Lung (tissue), 12 donors: ENCODE results near the gene ASGR1. TPM values are rescaled to one million over a fixed set of nuclear protein-coding genes. Genes with fewer than 3 reads are reported as not detected.

Source experiments
- ATAC-seq: fragments of 200-7000 bp; cut with Tn5 transposase; one replicate; pipeline ENCODE4 v1.9.1; 2020; ENCODE audit warnings: moderate number of reproducible peaks; ENCODE audit not compliant: insufficient read depth, low FRiP score
- DNase-seq, 3 donors: peaks; one replicate each; pipeline ENCODE4 v3.0.0-alpha.2; 2013 to 2017
- H3K27ac ChIP-seq, 2 donors: one replicate each; pipeline ENCODE4 v1.5.1; 2013; ENCODE audit warnings: mild to moderate bottlenecking in 2 of 2, moderate library complexity in 2 of 2, control low read depth in 1 of 2, inconsistent platforms in 1 of 2, low read depth in 1 of 2, low read length in 1 of 2
- H3K27me3 ChIP-seq, 3 donors: one replicate each; pipeline ENCODE4 v1.5.1; 2013; ENCODE audit warnings: low read length in 2 of 3; ENCODE audit not compliant: control insufficient read depth in 3 of 3, insufficient read depth in 3 of 3
- H3K36me3 ChIP-seq, 4 donors: one replicate each; pipeline ENCODE4 v1.5.1; 2013; ENCODE audit warnings: low read length in 4 of 4, mild to moderate bottlenecking in 1 of 4, moderate library complexity in 1 of 4; ENCODE audit not compliant: control insufficient read depth in 4 of 4, insufficient read depth in 4 of 4
- H3K4me1 ChIP-seq, 5 donors: one replicate each; pipeline ENCODE4 v1.5.1; 2013; ENCODE audit warnings: low read length in 5 of 5, mild to moderate bottlenecking in 2 of 5, moderate library complexity in 1 of 5; ENCODE audit not compliant: control insufficient read depth in 5 of 5, insufficient read depth in 5 of 5
- H3K4me3 ChIP-seq: one replicate; pipeline ENCODE4 v1.5.1; 2013; ENCODE audit warnings: mild to moderate bottlenecking, control low read depth, moderate library complexity
- H3K9ac ChIP-seq, 2 donors: one replicate each; pipeline ENCODE4 v1.5.1; 2013; ENCODE audit warnings: low read length in 2 of 2, control low read depth in 1 of 2; ENCODE audit not compliant: insufficient read depth in 1 of 2
- H3K9me3 ChIP-seq, 4 donors: one replicate each; pipeline ENCODE4 v1.5.1; 2013; ENCODE audit warnings: low read length in 3 of 4, mild to moderate bottlenecking in 1 of 4, moderate library complexity in 1 of 4; ENCODE audit not compliant: control insufficient read depth in 4 of 4, insufficient read depth in 3 of 4
- WGBS, 2 donors: extraction: QIAGEN DNeasy Blood & Tissue Kit; methylation state at CpG; one replicate each; pipeline ENCODE4 v1.1.7; 2013; 5-methylcytosine and 5-hydroxymethylcytosine counted together
- polyA plus RNA-seq, 2 donors: library from polyadenylated mRNA; stranded (reverse); fragments of 200-250 nt; gene quantifications; one replicate each; pipeline ENCODE4 v1.2.1, GENCODE V29; 2013
- total RNA-seq, 2 donors: library from RNA; depleted of rRNA in 1 of 2; stranded (reverse); fragments of >200 nt in 1 of 2; gene quantifications; one replicate each; pipeline ENCODE4 v1.2.1, GENCODE V29; 2014 to 2021
- TF ChIP-seq, protein P1 (sequence below): IDR thresholded peaks from 2 replicates; pipeline ENCODE4 v1.5.1; 2012; ENCODE audit warnings: mild to moderate bottlenecking; ENCODE audit errors: control extremely low read depth, extremely low read depth
- donor health status: control.
- donor health status: control.
- donor health status: Bipolar disorder and iron deficiency.
- donor health status: healthy.
- donor health status: DM: yes; HTN: yes; CAD: no.

ASGR1 gene
- total and polyA plus RNA-seq, 4 donors: 5.9 to 11.2 (median 6.5) TPM

DNA sequence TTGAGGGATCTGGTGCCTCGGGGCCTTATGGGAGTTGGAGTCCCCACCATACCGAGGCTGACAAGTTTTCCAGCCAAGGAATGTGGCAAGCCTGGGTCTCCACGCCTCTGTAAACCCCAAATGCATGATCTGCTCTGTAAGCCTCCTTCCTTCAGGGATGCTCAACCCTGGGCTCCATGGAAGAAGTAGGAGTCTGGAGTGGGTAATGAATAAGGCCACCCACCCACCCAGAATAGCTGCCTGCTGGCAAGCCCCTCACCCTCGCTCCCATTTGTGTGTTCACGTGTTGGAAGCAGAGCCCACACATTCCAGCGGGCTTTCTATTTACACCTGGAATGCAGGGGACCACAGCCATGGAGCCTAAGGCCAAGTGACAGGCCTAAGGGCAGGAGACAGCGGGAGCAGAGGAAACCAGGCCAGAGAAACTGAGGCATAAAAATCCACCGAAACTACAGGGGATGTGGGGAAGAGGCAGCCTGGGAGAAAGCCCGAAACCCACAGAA, 36.0 kb upstream of the ASGR1 start:
- ATAC-seq (no peak), DNase-seq (peak in 1 of 3 donors; percentile 98)
- TF ChIP-seq, protein P1, sequence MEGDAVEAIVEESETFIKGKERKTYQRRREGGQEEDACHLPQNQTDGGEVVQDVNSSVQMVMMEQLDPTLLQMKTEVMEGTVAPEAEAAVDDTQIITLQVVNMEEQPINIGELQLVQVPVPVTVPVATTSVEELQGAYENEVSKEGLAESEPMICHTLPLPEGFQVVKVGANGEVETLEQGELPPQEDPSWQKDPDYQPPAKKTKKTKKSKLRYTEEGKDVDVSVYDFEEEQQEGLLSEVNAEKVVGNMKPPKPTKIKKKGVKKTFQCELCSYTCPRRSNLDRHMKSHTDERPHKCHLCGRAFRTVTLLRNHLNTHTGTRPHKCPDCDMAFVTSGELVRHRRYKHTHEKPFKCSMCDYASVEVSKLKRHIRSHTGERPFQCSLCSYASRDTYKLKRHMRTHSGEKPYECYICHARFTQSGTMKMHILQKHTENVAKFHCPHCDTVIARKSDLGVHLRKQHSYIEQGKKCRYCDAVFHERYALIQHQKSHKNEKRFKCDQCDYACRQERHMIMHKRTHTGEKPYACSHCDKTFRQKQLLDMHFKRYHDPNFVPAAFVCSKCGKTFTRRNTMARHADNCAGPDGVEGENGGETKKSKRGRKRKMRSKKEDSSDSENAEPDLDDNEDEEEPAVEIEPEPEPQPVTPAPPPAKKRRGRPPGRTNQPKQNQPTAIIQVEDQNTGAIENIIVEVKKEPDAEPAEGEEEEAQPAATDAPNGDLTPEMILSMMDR: no peak
- no peaks in the 10 kb centered on the region for H3K36me3 ChIP-seq
- H3K4me1 ChIP-seq: peaks cover 6 to 58% (median 16%) of the 10 kb centered on the region in 5 donors
- peak overlapping the region in 1 of 2 donors; percentile 0 for H3K9ac ChIP-seq
- H3K27me3 ChIP-seq: no peaks in the 10 kb centered on the region
- H3K9me3 ChIP-seq: no peaks in the 10 kb centered on the region
- H3K27ac ChIP-seq: peak overlapping the region in 1 of 2 donors; percentile 71
- no peak overlapping the region for H3K4me3 ChIP-seq
- WGBS, 2 donors: 26 to 31% methylated on average over 9 of the region's 9 CpGs

DNA sequence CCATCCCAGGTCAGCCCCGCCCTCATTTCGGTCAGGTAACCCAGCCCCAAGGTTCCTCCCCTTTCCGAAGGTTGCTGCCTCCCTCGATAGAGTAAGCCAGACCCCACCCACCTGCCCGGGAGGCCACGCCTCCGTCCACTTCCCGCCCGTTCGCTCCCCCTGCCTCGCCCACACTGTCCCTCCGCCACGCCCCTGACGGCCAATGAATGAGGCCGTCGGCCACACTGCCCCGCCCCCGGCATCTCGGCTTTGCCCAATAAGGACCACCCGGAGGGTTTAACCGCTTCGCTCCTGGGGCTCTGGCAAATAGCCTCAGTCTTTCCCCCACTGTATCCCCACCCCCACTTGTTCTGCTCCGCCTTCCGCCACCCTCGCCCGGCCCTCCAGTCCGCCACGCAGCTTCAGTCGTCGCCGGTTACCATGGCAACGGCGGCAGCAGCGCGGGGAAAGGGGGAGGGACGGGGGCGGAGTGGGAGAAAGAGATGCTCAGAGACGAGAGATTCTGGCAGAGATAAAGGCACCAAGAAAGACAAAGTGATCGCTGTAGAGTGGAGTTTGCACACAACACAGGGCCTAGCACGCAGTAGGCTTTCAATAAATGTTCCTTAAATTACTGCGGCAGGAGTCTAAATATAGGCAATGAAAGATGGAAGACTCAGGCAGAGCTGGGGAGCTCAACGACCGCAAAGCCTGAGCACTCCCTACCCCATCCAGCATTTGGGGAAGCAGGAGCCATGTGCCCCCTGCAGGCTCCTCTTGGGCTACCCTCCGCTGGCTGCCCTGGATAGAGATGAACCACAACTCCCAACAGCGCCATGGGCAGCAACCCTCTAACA, 35.3 kb upstream of the ASGR1 start:
- peaks cover 6 to 57% (median 16%) of the 10 kb centered on the region in 5 donors for H3K4me1 ChIP-seq
- H3K27ac ChIP-seq: peak overlapping the region; percentile 28 to 67
- H3K27me3 ChIP-seq: no peaks in the 10 kb centered on the region
- ATAC-seq: peak; percentile 92
- WGBS, 2 donors: 0 to 1% methylated on average over 44 to 45 of the region's 45 CpGs
- peak overlapping the region in 1 of 2 donors; percentile 72 for H3K9ac ChIP-seq
- H3K4me3 ChIP-seq: peak overlapping the region; percentile 36
- H3K36me3 ChIP-seq: no peaks in the 10 kb centered on the region
- TF ChIP-seq, protein P1: peak; percentile 8
- no peaks in the 10 kb centered on the region for H3K9me3 ChIP-seq
- DNase-seq: peak; percentile 99 to 100 (median 99)

DNA sequence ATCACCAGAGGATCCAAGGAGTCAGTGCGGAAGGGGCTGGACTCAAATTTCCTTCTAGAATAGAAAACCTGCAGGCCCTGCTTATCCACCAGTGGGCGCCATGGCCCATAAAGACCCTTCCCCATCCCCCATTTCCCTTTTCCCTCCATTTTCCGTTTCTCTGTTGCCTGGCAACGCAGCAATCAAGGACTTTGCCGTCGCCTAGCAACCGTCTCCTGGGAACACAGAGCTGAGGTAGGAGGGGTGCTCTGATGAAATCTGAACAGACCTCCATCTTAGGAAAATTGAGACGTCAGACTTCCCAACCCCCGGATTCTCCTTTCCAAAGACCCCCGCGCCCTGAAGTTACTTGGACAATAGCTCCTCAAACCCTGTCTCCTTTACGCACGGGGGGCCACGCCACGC, 34.7 kb upstream of the ASGR1 start:
- TF ChIP-seq, protein P1: no peak
- Histone ChIP-seq H3K4me1 (peaks cover 6 to 53% (median 15%) of the 10 kb centered on the region in 5 donors), H3K9ac (peak overlapping the region in 1 of 2 donors; percentile 11), H3K36me3 (no peaks in the 10 kb centered on the region), H3K4me3 (peak overlapping the region; percentile 34), H3K27me3 (no peaks in the 10 kb centered on the region), H3K9me3 (no peaks in the 10 kb centered on the region), H3K27ac (no peak overlapping the region)
- ATAC-seq: no peak
- peak; percentile 93 to 97 (median 94) for DNase-seq
- 3 to 4% methylated on average over 15 of the region's 15 CpGs for WGBS, 2 donors
